HepG2 (cell line): Measurements from ENCODE around the gene MYADML2. TPM values are rescaled to one million over a fixed set of nuclear protein-coding genes. Genes with fewer than 3 reads are reported as not detected.

Experiments used
- BRCA1 ChIP-seq: sonication (generic); formaldehyde crosslinking; IDR thresholded peaks from 2 replicates; pipeline ENCODE4 v1.4.0; 2020; ENCODE audit warnings: missing genetic modification reagents
- CREB1 ChIP-seq, 2 experiments: fragments of 450-650 bp in 1 of 2; IDR thresholded peaks; 2 replicates each; pipeline ENCODE4 v1.6.1; 2016 to 2017; ENCODE audit warnings: control low read depth in 1 of 2, mild to moderate bottlenecking in 1 of 2, missing compliant biosample characterization in 1 of 2, missing genetic modification characterization in 1 of 2
- ERF ChIP-seq: IDR thresholded peaks from 2 replicates; pipeline ENCODE4 v1.6.1; 2018; ENCODE audit warnings: missing biosample characterization, missing genetic modification reagents
- HNRNPH1 ChIP-seq: fragments of 200-400 bp; formaldehyde crosslinking; optimal IDR thresholded peaks from 2 replicates; pipeline ENCODE3; 2017; ENCODE audit warnings: mild to moderate bottlenecking, low read depth, low read length
- IKZF5 ChIP-seq: IDR thresholded peaks from 2 replicates; pipeline ENCODE4 v1.6.1; 2018; ENCODE audit warnings: missing genetic modification reagents, mild to moderate bottlenecking, missing compliant biosample characterization
- KLF11 ChIP-seq: IDR thresholded peaks from 2 replicates; pipeline ENCODE4 v1.6.1; 2016; ENCODE audit warnings: missing compliant biosample characterization
- POLR2G ChIP-seq: fragments of 200-400 bp; formaldehyde crosslinking; IDR thresholded peaks from 2 replicates; pipeline ENCODE4 v1.6.1; 2018; ENCODE audit warnings: mild to moderate bottlenecking, low read depth, low read length, moderate library complexity
- RFX3 ChIP-seq: IDR thresholded peaks from 2 replicates; pipeline ENCODE4 v1.6.1; 2016; ENCODE audit warnings: missing biosample characterization, missing genetic modification reagents
- SAFB2 ChIP-seq: sonication (generic); formaldehyde crosslinking; IDR thresholded peaks from 2 replicates; pipeline ENCODE4 v1.5.1; 2020; ENCODE audit warnings: missing genetic modification reagents, low read depth, mild to moderate bottlenecking, borderline replicate concordance
- ZBTB20 ChIP-seq: sonication (generic); formaldehyde crosslinking; IDR thresholded peaks from 2 replicates; pipeline ENCODE4 v1.8.1; 2023; ENCODE audit warnings: missing genetic modification reagents, low read depth, mild to moderate bottlenecking, borderline replicate concordance
- ZHX1 ChIP-seq: sonication (generic); formaldehyde crosslinking; IDR thresholded peaks from 2 replicates; pipeline ENCODE4 v1.8.1; 2022; ENCODE audit warnings: low read depth, mild to moderate bottlenecking, missing genetic modification reagents
- ZNF207 ChIP-seq: fragments of 450-650 bp; IDR thresholded peaks from 2 replicates; pipeline ENCODE4 v1.6.1; 2016; ENCODE audit warnings: antibody characterized with exemption, borderline replicate concordance
- ZNF501 ChIP-seq: sonication (generic); formaldehyde crosslinking; IDR thresholded peaks from 2 replicates; pipeline ENCODE4 v1.5.1; 2020; ENCODE audit warnings: mild to moderate bottlenecking, moderate library complexity, missing genetic modification reagents
- ZNF556 ChIP-seq: sonication (generic); formaldehyde crosslinking; IDR thresholded peaks from 2 replicates; pipeline ENCODE4 v1.4.0; 2020; ENCODE audit warnings: mild to moderate bottlenecking, missing genetic modification reagents, borderline replicate concordance
- ZNF766 ChIP-seq: sonication (generic); formaldehyde crosslinking; IDR thresholded peaks from 2 replicates; pipeline ENCODE4 v1.5.0; 2020; ENCODE audit warnings: missing genetic modification reagents, borderline replicate concordance
- polyA plus RNA-seq, 8 experiments: library from polyadenylated mRNA; depleted of rRNA in 3 of 8; stranded (reverse) in 7 of 8; unstranded in 1 of 8; fragments of >200 nt; fragmentation: Illumina TruSeq in 4 of 8; extraction: Trizol in 4 of 8; gene quantifications; 2 replicates each; pipeline versions ENCODE4 v1.2.1 to v1.2.3, GENCODE V29; 2011 to 2016; ENCODE audit warnings: low read depth in 4 of 8, missing spikeins in 1 of 8, mixed read lengths in 1 of 8; ENCODE audit not compliant: insufficient read depth in 1 of 8
- total RNA-seq, 5 experiments: library from RNA; depleted of rRNA; stranded (reverse); fragments of >200 nt; fragmentation: Illumina TruSeq; extraction: Trizol; gene quantifications; 2 replicates each; pipeline ENCODE4 v1.2.3, GENCODE V29; 2016; ENCODE audit warnings: low read depth in 1 of 5
- TF ChIP-seq, protein P1 (sequence below): sonication (generic); formaldehyde crosslinking; IDR thresholded peaks from 2 replicates; pipeline ENCODE4 v1.8.1; 2022; ENCODE audit warnings: mild to moderate bottlenecking, missing genetic modification reagents
- TF ChIP-seq, protein P2 (sequence below), 2 experiments: sonication (generic) in 1 of 2; formaldehyde crosslinking in 1 of 2; IDR thresholded peaks; 2 replicates each; pipeline versions ENCODE4 v1.5.1 to v1.6.1; 2011 to 2020; ENCODE audit warnings: borderline replicate concordance in 1 of 2, low read depth in 1 of 2, low read length in 1 of 2, mild to moderate bottlenecking in 1 of 2, missing genetic modification reagents in 1 of 2, moderate library complexity in 1 of 2
- TF ChIP-seq, protein P3 (sequence below): sonication (generic); formaldehyde crosslinking; IDR thresholded peaks from 2 replicates; pipeline ENCODE4 v1.4.0; 2020; ENCODE audit warnings: mild to moderate bottlenecking, missing genetic modification reagents

Gene MYADML2
- total and polyA plus RNA-seq, 2 of the 13 experiments (the other 11 are each of a cell fraction or from before 2014, with no cell fraction given) = not detected

DNA sequence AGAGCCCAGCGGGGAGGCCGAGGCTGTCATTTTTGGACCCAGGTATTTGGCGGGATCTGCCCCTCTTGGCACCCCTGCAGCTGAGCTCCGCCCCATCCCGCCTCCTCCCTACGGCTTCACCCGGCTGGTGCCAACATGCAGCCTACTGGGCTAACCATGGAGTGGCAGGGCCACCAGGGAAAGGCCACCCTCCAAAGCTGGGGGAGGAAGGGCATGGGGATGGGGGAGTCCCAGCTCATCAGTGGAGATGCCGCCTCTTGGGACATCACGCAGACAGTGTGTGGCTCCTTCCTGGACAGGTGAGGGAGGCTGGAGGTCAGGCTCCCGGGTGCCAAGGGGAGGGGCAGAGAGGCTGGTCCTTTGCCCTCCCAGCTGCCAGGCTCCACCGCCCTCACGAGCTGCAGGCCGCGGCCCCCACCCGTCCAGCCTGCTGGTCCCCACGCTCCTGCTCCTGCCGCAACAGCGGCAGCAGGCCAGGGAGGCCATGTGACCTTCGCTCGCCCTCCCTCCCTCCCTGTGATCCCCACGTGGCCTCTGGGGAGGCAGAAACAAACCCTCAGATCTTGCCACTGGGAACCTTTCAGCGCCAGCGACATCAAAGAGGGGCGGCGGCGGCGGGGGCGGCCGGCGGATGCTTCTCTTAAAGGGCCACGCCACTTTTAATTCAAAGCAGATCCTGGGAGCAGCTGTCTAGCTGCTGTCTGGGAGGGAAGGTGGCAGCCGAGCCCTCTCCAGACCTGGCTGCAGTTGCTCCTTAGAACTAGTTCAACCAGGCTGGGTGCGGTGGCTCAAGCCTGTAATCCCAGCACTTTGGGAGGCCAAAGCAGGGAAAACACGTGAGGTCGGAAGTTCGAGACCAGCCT is 20.7 kb upstream of the MYADML2 start (continued):
- TF ChIP-seq, protein P1, sequence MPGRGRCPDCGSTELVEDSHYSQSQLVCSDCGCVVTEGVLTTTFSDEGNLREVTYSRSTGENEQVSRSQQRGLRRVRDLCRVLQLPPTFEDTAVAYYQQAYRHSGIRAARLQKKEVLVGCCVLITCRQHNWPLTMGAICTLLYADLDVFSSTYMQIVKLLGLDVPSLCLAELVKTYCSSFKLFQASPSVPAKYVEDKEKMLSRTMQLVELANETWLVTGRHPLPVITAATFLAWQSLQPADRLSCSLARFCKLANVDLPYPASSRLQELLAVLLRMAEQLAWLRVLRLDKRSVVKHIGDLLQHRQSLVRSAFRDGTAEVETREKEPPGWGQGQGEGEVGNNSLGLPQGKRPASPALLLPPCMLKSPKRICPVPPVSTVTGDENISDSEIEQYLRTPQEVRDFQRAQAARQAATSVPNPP (CRISPR knock-in tag) = no peak
- TF ChIP-seq ZHX1 (CRISPR knock-in tag) = peak; percentile 88
- TF ChIP-seq ZNF501 (CRISPR knock-in tag) = peak; percentile 39; the same call in 1 of the 2 replicates
- 0 out of 2 replicates have a peak, but pooled peaks have one; percentile 34 for TF ChIP-seq ZNF766 (CRISPR knock-in tag)
- 0 out of 2 replicates have a peak, but pooled peaks have one; percentile 10 for TF ChIP-seq RFX3 (CRISPR knock-in tag)
- TF ChIP-seq ZBTB20 = peak; percentile 93; the same call in 1 of the 2 replicates
- TF ChIP-seq, protein P2, sequence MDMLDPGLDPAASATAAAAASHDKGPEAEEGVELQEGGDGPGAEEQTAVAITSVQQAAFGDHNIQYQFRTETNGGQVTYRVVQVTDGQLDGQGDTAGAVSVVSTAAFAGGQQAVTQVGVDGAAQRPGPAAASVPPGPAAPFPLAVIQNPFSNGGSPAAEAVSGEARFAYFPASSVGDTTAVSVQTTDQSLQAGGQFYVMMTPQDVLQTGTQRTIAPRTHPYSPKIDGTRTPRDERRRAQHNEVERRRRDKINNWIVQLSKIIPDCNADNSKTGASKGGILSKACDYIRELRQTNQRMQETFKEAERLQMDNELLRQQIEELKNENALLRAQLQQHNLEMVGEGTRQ (IDR thresholded peaks at IDR 0.05; ENCODE audit: low read depth, low read length) = peak; percentile 93
- TF ChIP-seq, protein P2 (CRISPR knock-in tag; IDR thresholded peaks at IDR 0.05; ENCODE audit: borderline replicate concordance) = peak; percentile 95; the same call in 1 of the 2 replicates
- peak; percentile 93 for TF ChIP-seq ERF (CRISPR knock-in tag)
- TF ChIP-seq BRCA1 = no peak
- TF ChIP-seq CREB1 (IDR thresholded peaks at IDR 0.05) = 0 out of 2 replicates have a peak, but pooled peaks have one; percentile 16
- no peak for TF ChIP-seq CREB1 (CRISPR knock-in tag; IDR thresholded peaks at IDR 0.05)
- peak; percentile 89; the same call in 1 of the 2 replicates for TF ChIP-seq SAFB2
- peak; percentile 97 for TF ChIP-seq IKZF5
- peak; percentile 95 for TF ChIP-seq KLF11 (CRISPR knock-in tag)
- peak; percentile 94; the same call in 1 of the 2 replicates for TF ChIP-seq ZNF556 (CRISPR knock-in tag)
- TF ChIP-seq ZNF207 = no peak
- TF ChIP-seq POLR2G = peak; percentile 26
- peak; percentile 32 for TF ChIP-seq HNRNPH1
- TF ChIP-seq, protein P3, sequence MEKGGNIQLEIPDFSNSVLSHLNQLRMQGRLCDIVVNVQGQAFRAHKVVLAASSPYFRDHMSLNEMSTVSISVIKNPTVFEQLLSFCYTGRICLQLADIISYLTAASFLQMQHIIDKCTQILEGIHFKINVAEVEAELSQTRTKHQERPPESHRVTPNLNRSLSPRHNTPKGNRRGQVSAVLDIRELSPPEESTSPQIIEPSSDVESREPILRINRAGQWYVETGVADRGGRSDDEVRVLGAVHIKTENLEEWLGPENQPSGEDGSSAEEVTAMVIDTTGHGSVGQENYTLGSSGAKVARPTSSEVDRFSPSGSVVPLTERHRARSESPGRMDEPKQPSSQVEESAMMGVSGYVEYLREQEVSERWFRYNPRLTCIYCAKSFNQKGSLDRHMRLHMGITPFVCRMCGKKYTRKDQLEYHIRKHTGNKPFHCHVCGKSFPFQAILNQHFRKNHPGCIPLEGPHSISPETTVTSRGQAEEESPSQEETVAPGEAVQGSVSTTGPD = peak; percentile 70; the same call in 1 of the 2 replicates
